GF-D8 (cell line): ENCODE measurements around the gene GDPD2.

ENCODE experiments used
- DNase-seq: peaks from one replicate; lab custom pipeline; 2025; lab: John Stamatoyannopoulos, UW

The GDPD2 gene

DNA sequence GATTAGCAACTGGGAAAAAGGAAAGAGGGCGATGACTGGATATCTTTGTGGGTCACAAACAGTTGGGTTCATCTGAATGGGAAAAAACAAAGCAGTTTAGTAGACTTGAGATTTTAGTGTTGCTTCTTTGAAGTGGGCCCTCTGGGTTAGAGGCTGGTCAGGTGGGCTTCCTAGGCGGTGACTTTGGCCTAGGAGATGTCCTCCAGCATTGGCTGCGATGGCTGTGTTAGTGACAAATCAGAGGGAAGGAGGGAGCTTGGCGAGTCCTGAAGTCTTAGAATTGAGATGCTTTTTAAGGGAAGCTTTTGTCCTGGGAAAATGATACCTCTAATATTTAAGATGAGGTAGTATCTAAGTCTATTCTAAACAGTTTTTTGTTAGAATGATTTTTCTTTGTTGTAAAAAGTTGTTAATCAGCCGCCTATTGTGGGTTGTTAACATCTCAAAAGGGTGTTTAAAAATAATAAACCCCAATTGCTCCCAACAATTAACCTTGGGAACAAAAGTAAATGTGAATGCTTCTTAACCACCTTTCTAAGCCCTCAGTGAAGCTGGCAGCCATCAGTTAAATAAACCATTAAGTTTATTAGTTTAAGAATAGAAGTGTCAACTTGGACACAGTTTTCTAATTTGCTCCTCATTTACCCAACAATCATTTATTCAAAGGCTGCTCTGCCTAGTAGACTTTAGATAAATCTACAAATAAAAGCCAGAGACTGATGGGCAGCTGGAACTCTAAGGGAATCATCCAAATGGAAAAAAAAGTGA lies 53.2 kb downstream of the GDPD2 start:
- DNase-seq, result no peak

DNA sequence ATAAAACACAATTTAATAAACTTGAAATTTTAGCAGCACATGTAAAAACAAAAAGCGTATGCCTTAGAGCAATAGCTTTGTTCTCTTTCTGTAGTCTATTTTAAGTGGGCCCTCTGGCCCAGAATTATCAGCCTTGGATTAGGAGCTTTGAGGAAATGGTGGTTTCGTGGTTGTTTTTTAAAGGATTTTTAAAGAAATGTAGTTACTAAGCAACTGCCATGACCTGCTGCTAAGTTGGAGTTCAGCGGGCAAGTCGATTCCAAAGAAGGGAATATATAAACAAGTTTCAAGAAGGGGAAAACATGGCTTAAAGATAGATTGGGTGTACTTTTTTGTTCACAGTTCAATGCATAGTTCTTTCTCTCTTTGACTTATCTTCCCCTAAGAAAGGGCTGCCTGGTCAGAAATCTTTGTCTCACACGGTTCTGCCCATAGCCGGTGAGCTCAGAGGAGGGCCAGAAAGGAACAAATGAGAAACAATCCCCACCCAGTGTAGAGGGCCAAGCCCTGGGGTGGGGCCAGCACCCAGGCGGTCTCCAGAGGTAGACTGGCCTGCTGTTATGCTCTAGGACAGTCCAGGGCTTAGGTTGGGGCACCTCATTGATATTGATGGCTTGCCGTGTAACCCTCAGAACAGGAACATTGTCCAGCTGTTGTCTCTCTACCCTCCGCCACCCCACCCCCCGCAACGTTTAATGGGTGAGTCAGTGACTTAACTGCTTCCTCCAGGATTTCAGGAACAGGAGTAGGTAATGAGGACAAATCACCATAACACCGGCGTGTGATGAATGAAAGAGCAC lies 54.0 kb downstream of the GDPD2 start:
- DNase-seq, result no peak

GRCh38 chrX:70477734-70478075 lies 54.6 kb downstream of the GDPD2 start:
- DNase-seq, result no peak

GRCh38 chrX:70478526-70479245 lies 55.6 kb downstream of the GDPD2 start:
- no peak for DNase-seq

GRCh38 chrX:70479247-70479921 lies 56.3 kb downstream of the GDPD2 start:
- no peak for DNase-seq

- DNase-seq, result no peak
These were observed 57.0 kb downstream of the GDPD2 start for GRCh38 chrX:70479922-70480659.

DNA sequence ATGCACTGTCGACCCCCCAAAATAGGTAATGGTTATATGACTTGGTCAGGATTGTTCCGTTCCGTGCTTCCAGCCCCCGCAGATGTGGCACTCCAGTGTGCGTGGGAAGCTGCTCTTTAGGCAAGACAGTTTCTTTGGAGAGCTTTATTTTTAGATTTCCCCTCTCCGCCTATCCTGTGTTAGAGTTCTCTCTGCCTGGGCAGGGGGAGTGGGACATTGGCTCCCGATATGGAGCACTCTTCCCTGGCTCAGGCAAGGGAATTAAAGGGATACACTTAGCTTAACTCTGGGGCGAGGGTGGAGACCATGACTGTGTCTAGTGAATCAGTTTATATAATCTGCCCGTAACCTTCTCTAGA lies 57.5 kb downstream of the GDPD2 start:
- no peak for DNase-seq

GRCh38 chrX:70481471-70482270 lies 58.6 kb downstream of the GDPD2 start:
- no peak for DNase-seq

- DNase-seq, result no peak
These were observed 59.2 kb downstream of the GDPD2 start for GRCh38 chrX:70482300-70482699.
